BJ (cell line): ENCODE measurements around the gene MGAT1. TPM values are rescaled to one million over a fixed set of nuclear protein-coding genes. Genes with fewer than 3 reads are reported as not detected.

Experiments
- CTCF ChIA-PET: fragments of 350-600 bp; formaldehyde crosslinking; extraction: SDS; loops from one replicate; lab custom pipeline; 2021; ENCODE audit warnings: antibody characterized with exemption, inconsistent platforms; lab: Yijun Ruan, JAX
- POLR2A ChIA-PET: fragments of 300-600 bp; sonication (Branson Sonifier 250); formaldehyde crosslinking; extraction: SDS; loops from one replicate; lab custom pipeline; 2021; ENCODE audit warnings: antibody characterized with exemption; lab: Charles Lee
- DNase-seq: peaks from one replicate; pipeline ENCODE4 v3.0.0-alpha.2; 2011; ENCODE audit warnings: low read depth
- H3K27me3 ChIP-seq: 2 replicates; pipeline ENCODE4 v1.6.0; 2011; ENCODE audit warnings: low read length; ENCODE audit not compliant: control insufficient read depth, insufficient read depth
- H3K36me3 ChIP-seq: 2 replicates; pipeline ENCODE4 v1.5.1; 2011; ENCODE audit warnings: low read length; ENCODE audit not compliant: control insufficient read depth, insufficient read depth
- H3K4me3 ChIP-seq: 2 replicates; pipeline ENCODE4 v1.5.1; 2011; ENCODE audit warnings: low read depth, mild to moderate bottlenecking, control low read depth, low read length
- CTCF ChIP-seq: IDR thresholded peaks from 2 replicates; pipeline ENCODE4 v1.5.1; 2011; ENCODE audit warnings: low read depth, mild to moderate bottlenecking, control low read depth, inconsistent platforms, low read length, moderate library complexity; ENCODE audit not compliant: insufficient read depth
- polyA plus RNA-seq: library from polyadenylated mRNA; depleted of rRNA; stranded (reverse); fragments of >200 nt; gene quantifications from 2 replicates; pipeline ENCODE4 v1.2.3, GENCODE V29; 2011

MGAT1 gene
- polyA plus RNA-seq, 1 experiment, result 197 TPM

- ChIA-PET CTCF (interaction anchor here (0.7 to 3.2 kb wide), 3 partner anchors 10 to 380 kb away, joined by 3 to 15 read pairs (median 3); no protein-coding TSS in a partner anchor), POLR2A (interaction anchor here (1.6 kb wide), 1 partner anchor 9 kb away, joined by 3 read pairs; no protein-coding TSS in a partner anchor)
- no peaks in the 10 kb centered on the region for H3K36me3 ChIP-seq
These were observed 5.9 kb upstream of the MGAT1 start for GRCh38 chr5:180808461-180809000.

GRCh38 chr5:180807654-180808414 is 5.2 kb upstream of the MGAT1 start:
- CTCF ChIA-PET, result interaction anchor here (1.4 to 3.2 kb wide), 2 partner anchors 10 to 23 kb away, joined by 3 to 15 read pairs; no protein-coding TSS in a partner anchor
- Histone ChIP-seq H3K36me3 (no peaks in the 10 kb centered on the region), H3K4me3 (peak overlapping the region; percentile 27), H3K27me3 (no peaks in the 10 kb centered on the region)
- DNase-seq, result no peak
- no peak for TF ChIP-seq CTCF
- POLR2A ChIA-PET, result no interaction called here

More at GRCh38 chr5:180808461-180809000, 5.9 kb upstream of the MGAT1 start:
- H3K27me3 ChIP-seq, result no peaks in the 10 kb centered on the region
- no peak for TF ChIP-seq CTCF
- H3K4me3 ChIP-seq, result peak overlapping the region; percentile 69
- no peak for DNase-seq

- POLR2A ChIA-PET, result no interaction called here
- DNase-seq, result no peak
- no peak for TF ChIP-seq CTCF
- no peaks in the 10 kb centered on the region for H3K27me3 ChIP-seq
- no peak overlapping the region for H3K4me3 ChIP-seq
- CTCF ChIA-PET, result interaction anchor here (1.1 kb wide), 1 partner anchor 21 kb away, joined by 3 read pairs; no protein-coding TSS in a partner anchor
- no peaks in the 10 kb centered on the region for H3K36me3 ChIP-seq
These were observed 4.4 kb upstream of the MGAT1 start for GRCh38 chr5:180807046-180807445.

GRCh38 chr5:180806351-180807011 is 3.9 kb upstream of the MGAT1 start:
- Histone ChIP-seq H3K4me3 (no peak overlapping the region), H3K27me3 (no peaks in the 10 kb centered on the region), H3K36me3 (no peaks in the 10 kb centered on the region)
- CTCF ChIA-PET, result interaction anchor here (1.1 kb wide), 2 partner anchors 9 to 20 kb away, joined by 3 read pairs; no protein-coding TSS in a partner anchor
- TF ChIP-seq CTCF, result no peak
- POLR2A ChIA-PET, result no interaction called here
- no peak for DNase-seq
